Mesendoderm (in vitro differentiated cells): Measurements from ENCODE around the gene DLG4.

Source experiments
- DNase-seq: peaks from one replicate; pipeline ENCODE4 v3.0.0; 2013
- H2AK5ac ChIP-seq: 2 replicates; pipeline ENCODE4 v1.6.1; 2013; ENCODE audit warnings: low read length, inconsistent platforms
- H2BK120ac ChIP-seq: 2 replicates; pipeline ENCODE4 v1.6.1; 2013; ENCODE audit warnings: low read depth, mild to moderate bottlenecking, low read length, moderate library complexity, mixed read lengths
- H2BK15ac ChIP-seq: replicated peaks from 2 replicates; pipeline ENCODE4 v1.6.1; 2013; ENCODE audit warnings: low read depth, mild to moderate bottlenecking, moderate library complexity
- H2BK5ac ChIP-seq: 2 replicates; pipeline ENCODE4 v1.6.1; 2013; ENCODE audit warnings: low read length, inconsistent platforms
- H3K18ac ChIP-seq: 2 replicates; pipeline ENCODE4 v1.6.1; 2013; ENCODE audit warnings: mild to moderate bottlenecking, low read length, mixed read lengths
- H3K23ac ChIP-seq: one replicate; pipeline ENCODE4 v1.6.1; 2013; ENCODE audit warnings: low read length
- H3K27ac ChIP-seq: 2 replicates; pipeline ENCODE4 v1.5.1; 2013; ENCODE audit warnings: low read depth, mild to moderate bottlenecking, inconsistent platforms, low read length, moderate library complexity
- H3K27me3 ChIP-seq: 2 replicates; pipeline ENCODE4 v1.6.1; 2013; ENCODE audit warnings: low read length, control low read depth, mild to moderate bottlenecking, inconsistent platforms; ENCODE audit not compliant: insufficient read depth, poor library complexity
- H3K36me3 ChIP-seq: 2 replicates; pipeline ENCODE4 v1.6.1; 2013; ENCODE audit warnings: low read length, inconsistent platforms; ENCODE audit not compliant: control insufficient read depth, insufficient read depth
- H3K4ac ChIP-seq: one replicate; pipeline ENCODE4 v1.6.1; 2013; ENCODE audit warnings: low read depth, mild to moderate bottlenecking, low read length, moderate library complexity
- H3K4me1 ChIP-seq: 2 replicates; pipeline ENCODE4 v1.6.1; 2013; ENCODE audit warnings: low read depth, low read length, inconsistent platforms; ENCODE audit not compliant: control insufficient read depth
- H3K4me2 ChIP-seq: 2 replicates; pipeline ENCODE4 v1.6.1; 2013; ENCODE audit warnings: low read length
- H3K4me3 ChIP-seq: 2 replicates; pipeline ENCODE4 v1.5.1; 2013; ENCODE audit warnings: mild to moderate bottlenecking, low read length
- H3K56ac ChIP-seq: one replicate; pipeline ENCODE4 v1.6.1; 2013; ENCODE audit warnings: low read length
- H3K79me1 ChIP-seq: 2 replicates; pipeline ENCODE4 v1.6.1; 2013; ENCODE audit warnings: low read length, inconsistent platforms
- H3K79me2 ChIP-seq: 2 replicates; pipeline ENCODE4 v1.6.1; 2013; ENCODE audit warnings: mild to moderate bottlenecking, low read length; ENCODE audit not compliant: control insufficient read depth, insufficient read depth
- H3K9ac ChIP-seq: 2 replicates; pipeline ENCODE4 v1.6.1; 2013; ENCODE audit warnings: low read length, inconsistent platforms
- H4K5ac ChIP-seq: one replicate; pipeline ENCODE4 v1.6.1; 2013; ENCODE audit warnings: low read length
- H4K8ac ChIP-seq: one replicate; pipeline ENCODE4 v1.6.1; 2013; ENCODE audit warnings: low read depth, mild to moderate bottlenecking, control low read depth, low read length, moderate library complexity
- whole genome bisulfite sequencing: extraction: QIAGEN DNeasy Blood & Tissue Kit; methylation state at CpG from one replicate; pipeline ENCODE4 v1.1.7; 2013; ENCODE audit warnings: low lambda C conversion rate, missing lambda C conversion rate; ENCODE audit not compliant: insufficient coverage; ENCODE audit errors: extremely low coverage; 5-methylcytosine and 5-hydroxymethylcytosine counted together

The DLG4 gene

DNA sequence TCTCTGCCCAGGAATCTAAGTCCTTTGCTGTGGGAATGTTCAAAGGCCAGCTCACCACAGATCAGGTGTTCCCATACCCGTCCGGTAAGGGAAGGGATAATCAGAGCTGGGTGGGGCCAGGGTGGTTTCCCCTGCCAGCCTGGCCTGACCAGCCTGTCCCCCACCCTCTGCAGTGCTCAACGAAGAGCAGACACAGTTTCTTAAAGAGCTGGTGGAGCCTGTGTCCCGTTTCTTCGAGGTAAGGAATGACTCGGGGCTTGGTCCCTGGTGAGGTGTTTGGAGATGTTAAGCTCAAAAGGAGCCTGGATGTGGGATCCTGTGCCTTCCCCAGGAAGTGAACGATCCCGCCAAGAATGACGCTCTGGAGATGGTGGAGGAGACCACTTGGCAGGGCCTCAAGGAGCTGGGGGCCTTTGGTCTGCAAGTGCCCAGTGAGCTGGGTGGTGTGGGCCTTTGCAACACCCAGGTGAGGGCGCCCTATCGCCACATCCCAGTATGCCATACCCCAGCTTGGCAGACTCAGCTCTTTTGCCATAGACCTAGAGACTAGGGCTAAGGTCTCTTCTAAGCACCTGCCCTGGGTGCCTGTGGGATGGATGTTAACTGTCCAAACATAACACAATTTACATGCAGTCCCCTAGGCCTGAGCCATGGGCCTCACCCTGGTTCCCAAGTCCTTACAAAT is 1.1 kb upstream of the DLG4 start:
- Histone ChIP-seq H2AK5ac (peak overlapping the region; percentile 6), H3K56ac (peak overlapping the region; percentile 90), H2BK120ac (no peak overlapping the region), H3K4me1 (peaks cover 14% of the 10 kb centered on the region), H3K4me3 (peak overlapping the region; percentile 40), H3K4me2 (peak overlapping the region; percentile 83), H3K79me1 (peaks cover 5% of the 10 kb centered on the region), H3K9ac (peak overlapping the region; percentile 70), H3K27me3 (no peaks in the 10 kb centered on the region), H3K27ac (peak overlapping the region; percentile 50), H3K79me2 (peaks cover 7% of the 10 kb centered on the region), H2BK15ac (no peak overlapping the region), H3K36me3 (peaks cover 10% of the 10 kb centered on the region), H3K23ac (no peak overlapping the region), H3K4ac (no peak overlapping the region), H4K8ac (no peak overlapping the region), H4K5ac (no peak overlapping the region), H3K18ac (no peak overlapping the region), H2BK5ac (no peak overlapping the region)
- peak; percentile 75 for DNase-seq
- WGBS: no CpG with 5 or more reads among the region's 11 CpGs

DNA sequence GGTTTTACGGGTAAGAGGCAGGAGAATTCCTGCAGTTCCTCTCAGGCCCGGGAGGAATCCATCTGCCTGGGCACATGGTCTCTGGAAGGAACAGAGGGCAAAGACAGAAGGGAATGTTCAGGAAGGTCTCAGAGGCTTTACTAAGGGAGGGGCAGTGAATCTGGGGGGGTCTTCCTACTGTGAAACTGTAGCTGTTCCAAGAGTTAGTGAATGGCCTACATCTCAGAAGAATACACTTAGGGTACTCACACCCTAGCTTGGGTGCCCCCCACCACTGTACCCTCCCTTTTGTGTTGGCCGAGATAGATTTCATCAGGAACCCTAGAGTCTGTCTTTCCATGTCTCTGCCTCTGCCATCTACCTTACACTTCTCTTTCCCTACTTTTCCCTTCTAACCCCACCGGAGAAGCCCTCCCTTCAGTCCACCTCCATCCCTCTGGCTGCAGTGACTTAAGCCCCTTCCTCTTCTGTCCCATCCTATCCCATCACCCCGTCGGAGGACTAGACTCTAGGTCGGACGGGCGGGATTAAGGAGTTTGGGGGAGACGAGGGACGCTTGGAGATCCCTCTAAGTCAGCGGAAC is 316 bp downstream of the DLG4 start:
- H3K36me3 ChIP-seq: peaks cover 10% of the 10 kb centered on the region
- H3K23ac ChIP-seq: no peak overlapping the region
- H2BK5ac ChIP-seq: no peak overlapping the region
- H4K8ac ChIP-seq: no peak overlapping the region
- peak overlapping the region; percentile 82 for H3K56ac ChIP-seq
- H3K4me3 ChIP-seq: no peak overlapping the region
- no peak overlapping the region for H3K18ac ChIP-seq
- DNase-seq: no peak
- H3K4me2 ChIP-seq: peak overlapping the region; percentile 25
- H3K79me2 ChIP-seq: peaks cover 7% of the 10 kb centered on the region
- no peak overlapping the region for H2BK15ac ChIP-seq
- no peaks in the 10 kb centered on the region for H3K27me3 ChIP-seq
- no peak overlapping the region for H3K27ac ChIP-seq
- H3K4ac ChIP-seq: no peak overlapping the region
- peak overlapping the region; percentile 61 for H3K9ac ChIP-seq
- H4K5ac ChIP-seq: peak overlapping the region; percentile 50
- H2AK5ac ChIP-seq: no peak overlapping the region
- H3K79me1 ChIP-seq: peaks cover 5% of the 10 kb centered on the region
- no CpG with 5 or more reads among the region's 12 CpGs for whole genome bisulfite sequencing
- no peak overlapping the region for H2BK120ac ChIP-seq
- H3K4me1 ChIP-seq: peaks cover 14% of the 10 kb centered on the region

GRCh38 chr17:7218758-7219157 is 878 bp downstream of the DLG4 start:
- Histone ChIP-seq H3K4me2 (no peak overlapping the region), H4K8ac (no peak overlapping the region), H2AK5ac (no peak overlapping the region), H3K4me1 (peaks cover 14% of the 10 kb centered on the region), H3K27ac (no peak overlapping the region), H3K79me2 (peaks cover 7% of the 10 kb centered on the region), H2BK120ac (no peak overlapping the region), H3K9ac (peak overlapping the region; percentile 7), H3K23ac (no peak overlapping the region), H3K27me3 (no peaks in the 10 kb centered on the region), H2BK5ac (no peak overlapping the region), H4K5ac (no peak overlapping the region), H3K18ac (no peak overlapping the region), H2BK15ac (no peak overlapping the region), H3K56ac (peak overlapping the region; percentile 58), H3K79me1 (peaks cover 5% of the 10 kb centered on the region), H3K4me3 (no peak overlapping the region), H3K4ac (no peak overlapping the region), H3K36me3 (peaks cover 6% of the 10 kb centered on the region)
- DNase-seq: no peak
- WGBS: no CpG with 5 or more reads among the region's 6 CpGs

- H3K18ac ChIP-seq: peak overlapping the region; percentile 26
- no peak for DNase-seq
- H2BK120ac ChIP-seq: no peak overlapping the region
- H3K4me2 ChIP-seq: no peak overlapping the region
- WGBS: no CpG with 5 or more reads among the region's 6 CpGs
- H3K56ac ChIP-seq: peak overlapping the region; percentile 75
- H3K9ac ChIP-seq: peak overlapping the region; percentile 35
- no peak overlapping the region for H4K5ac ChIP-seq
- H2AK5ac ChIP-seq: peak overlapping the region; percentile 88
- no peak overlapping the region for H3K4me3 ChIP-seq
- peaks cover 5% of the 10 kb centered on the region for H3K79me1 ChIP-seq
- H3K27ac ChIP-seq: no peak overlapping the region
- no peak overlapping the region for H2BK5ac ChIP-seq
- no peaks in the 10 kb centered on the region for H3K27me3 ChIP-seq
- H3K79me2 ChIP-seq: peaks cover 9% of the 10 kb centered on the region
- H3K4me1 ChIP-seq: peaks cover 14% of the 10 kb centered on the region
- no peak overlapping the region for H2BK15ac ChIP-seq
- H3K23ac ChIP-seq: no peak overlapping the region
- peaks cover 2% of the 10 kb centered on the region for H3K36me3 ChIP-seq
- no peak overlapping the region for H4K8ac ChIP-seq
- H3K4ac ChIP-seq: no peak overlapping the region
These were observed 1.5 kb downstream of the DLG4 start for GRCh38 chr17:7218166-7218565.

DNA sequence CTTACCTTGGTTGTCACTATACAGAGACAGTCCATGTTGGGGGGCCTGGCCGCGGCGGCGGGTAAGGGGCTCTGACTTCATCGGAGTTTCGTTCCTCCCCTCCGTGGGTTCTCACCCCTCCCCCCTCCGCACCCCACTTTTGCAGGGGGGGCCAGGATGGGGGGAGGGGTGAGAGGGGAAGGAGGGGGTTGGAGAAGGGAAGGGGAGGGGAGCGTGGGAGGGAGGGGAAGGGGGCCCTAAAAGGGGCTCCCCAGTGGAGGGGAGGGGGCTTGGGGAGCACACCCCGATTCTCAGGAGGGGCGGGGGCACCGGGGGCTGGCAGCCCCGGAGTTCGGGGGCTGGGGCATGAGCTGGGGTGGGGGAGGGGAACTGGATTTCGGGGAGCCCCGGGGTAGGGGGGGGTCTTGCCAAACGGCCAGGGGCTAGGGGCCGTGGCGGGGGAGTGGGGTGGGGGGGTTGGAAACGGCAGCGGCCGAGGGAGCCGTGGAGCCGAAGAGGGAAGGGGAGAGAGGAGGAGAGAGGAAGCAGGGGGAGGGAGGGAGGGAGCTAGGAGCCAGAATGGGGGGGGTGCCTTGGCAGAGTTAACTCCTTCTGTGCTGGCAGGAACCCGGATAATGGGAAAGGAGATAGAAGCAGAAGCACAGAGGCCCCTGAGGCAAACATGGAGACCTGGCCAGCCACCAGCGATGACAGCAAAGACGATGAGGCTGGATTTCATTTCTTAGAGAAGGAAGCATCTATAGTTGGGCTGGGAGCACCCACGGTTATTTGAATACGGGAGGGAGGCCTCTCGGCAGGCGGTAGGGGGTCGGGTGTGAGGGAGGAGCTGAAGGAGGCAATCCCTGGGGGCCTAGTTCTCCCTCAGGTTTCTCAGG is 2.3 kb downstream of the DLG4 start:
- Histone ChIP-seq H3K23ac (no peak overlapping the region), H3K36me3 (no peaks in the 10 kb centered on the region), H2BK120ac (peak overlapping the region; percentile 55), H3K27ac (peak overlapping the region; percentile 34), H3K4me2 (peak overlapping the region; percentile 87), H3K56ac (peak overlapping the region; percentile 83), H3K9ac (peak overlapping the region; percentile 73), H3K4ac (peak overlapping the region; percentile 78), H3K18ac (peak overlapping the region; percentile 92), H3K4me1 (peaks cover 14% of the 10 kb centered on the region), H3K79me1 (peaks cover 5% of the 10 kb centered on the region), H4K8ac (no peak overlapping the region), H2AK5ac (no peak overlapping the region), H3K4me3 (peak overlapping the region; percentile 16), H2BK5ac (no peak overlapping the region), H3K27me3 (no peaks in the 10 kb centered on the region), H3K79me2 (peaks cover 9% of the 10 kb centered on the region), H4K5ac (no peak overlapping the region), H2BK15ac (peak overlapping the region; percentile 57)
- WGBS: no CpG with 5 or more reads among the region's 32 CpGs
- peak; percentile 88 for DNase-seq
